Ovary (tissue), 3 donors: ENCODE measurements around the gene EPB41L2.

ENCODE experiments used
- EP300 ChIP-seq: sonication (generic); formaldehyde crosslinking; IDR thresholded peaks from one replicate; pipeline ENCODE4 v1.6.1; 2017; ENCODE audit warnings: antibody characterized with exemption
- TF ChIP-seq, protein P1 (sequence below), 3 donors: fragments of 450-650 bp in 2 of 3; fragments of 200-600 bp in 1 of 3; IDR thresholded peaks; one replicate each; pipeline versions ENCODE4 v1.5.1 to v1.8.0; 2016 to 2022; ENCODE audit warnings: antibody characterized with exemption in 3 of 3, mild to moderate bottlenecking in 1 of 3
- donor health status: DM: no; HTN: no; CAD: no.

DNA sequence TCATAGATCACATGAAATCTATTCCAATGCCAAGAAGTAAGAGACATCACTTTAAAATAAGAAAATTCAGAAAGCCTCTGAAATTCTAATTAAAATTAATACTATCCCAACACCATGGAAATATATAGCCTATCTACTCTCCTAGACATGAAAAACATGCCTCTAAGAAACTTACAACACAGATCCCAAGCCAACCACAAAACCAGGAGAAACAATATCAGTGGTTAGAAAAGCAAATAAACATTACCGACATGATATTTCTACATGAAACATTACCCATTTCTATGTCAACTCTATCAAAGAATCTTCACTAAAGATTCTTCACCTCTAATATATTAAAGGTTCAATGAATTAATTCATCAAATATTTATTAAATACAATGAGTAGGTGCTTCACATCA is 4.8 kb downstream of the EPB41L2 start:
- TF ChIP-seq, protein P1, sequence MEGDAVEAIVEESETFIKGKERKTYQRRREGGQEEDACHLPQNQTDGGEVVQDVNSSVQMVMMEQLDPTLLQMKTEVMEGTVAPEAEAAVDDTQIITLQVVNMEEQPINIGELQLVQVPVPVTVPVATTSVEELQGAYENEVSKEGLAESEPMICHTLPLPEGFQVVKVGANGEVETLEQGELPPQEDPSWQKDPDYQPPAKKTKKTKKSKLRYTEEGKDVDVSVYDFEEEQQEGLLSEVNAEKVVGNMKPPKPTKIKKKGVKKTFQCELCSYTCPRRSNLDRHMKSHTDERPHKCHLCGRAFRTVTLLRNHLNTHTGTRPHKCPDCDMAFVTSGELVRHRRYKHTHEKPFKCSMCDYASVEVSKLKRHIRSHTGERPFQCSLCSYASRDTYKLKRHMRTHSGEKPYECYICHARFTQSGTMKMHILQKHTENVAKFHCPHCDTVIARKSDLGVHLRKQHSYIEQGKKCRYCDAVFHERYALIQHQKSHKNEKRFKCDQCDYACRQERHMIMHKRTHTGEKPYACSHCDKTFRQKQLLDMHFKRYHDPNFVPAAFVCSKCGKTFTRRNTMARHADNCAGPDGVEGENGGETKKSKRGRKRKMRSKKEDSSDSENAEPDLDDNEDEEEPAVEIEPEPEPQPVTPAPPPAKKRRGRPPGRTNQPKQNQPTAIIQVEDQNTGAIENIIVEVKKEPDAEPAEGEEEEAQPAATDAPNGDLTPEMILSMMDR (IDR thresholded peaks at IDR 0.05), result no peak
- no peak for TF ChIP-seq EP300
